Stomach (tissue), 4 donors: Measurements from ENCODE around the gene PLPP4.

Experiments used
- CTCF ChIP-seq, 7 experiments: fragments of 450-650 bp in 4 of 7; fragments of 200-600 bp in 3 of 7; sonication (generic) in 3 of 7; IDR thresholded peaks; one replicate each; pipeline ENCODE4 v1.5.1; 2016 to 2019; ENCODE audit warnings: antibody characterized with exemption in 7 of 7, control low read depth in 2 of 7, mild to moderate bottlenecking in 1 of 7
- EP300 ChIP-seq: sonication (generic); formaldehyde crosslinking; IDR thresholded peaks from one replicate; pipeline ENCODE4 v1.6.1; 2017; ENCODE audit warnings: antibody characterized with exemption
- POLR2A ChIP-seq, 4 donors: fragments of 450-650 bp; IDR thresholded peaks; one replicate each; pipeline ENCODE4 v1.6.1; 2016; ENCODE audit warnings: antibody characterized with exemption in 4 of 4, control low read depth in 2 of 4, mild to moderate bottlenecking in 1 of 4, moderate library complexity in 1 of 4
- POLR2AphosphoS5 ChIP-seq, 3 donors: sonication (generic); formaldehyde crosslinking; IDR thresholded peaks; one replicate each; pipeline ENCODE4 v1.6.1; 2016; ENCODE audit warnings: antibody characterized with exemption in 3 of 3

- TF ChIP-seq CTCF (IDR thresholded peaks at IDR 0.05) (no peak), POLR2AphosphoS5 (IDR thresholded peaks at IDR 0.05) (no peak), POLR2A (IDR thresholded peaks at IDR 0.05) (no peak), EP300 (no peak)
These were observed 82.0 kb downstream of the PLPP4 start for GRCh38 chr10:120539076-120539475.
